NCI-H1436 treated with DMSO at 0.1 percent for 48 hours (cell line): ENCODE results near the gene SMAD2.

ENCODE experiments used
- DNase-seq: peaks from one replicate; lab custom pipeline; 2025; lab: John Stamatoyannopoulos, UW

The SMAD2 gene

GRCh38 chr18:47895565-47896250, 34.8 kb downstream of the SMAD2 start:
- no peak for DNase-seq

GRCh38 chr18:47893939-47894699, 36.3 kb downstream of the SMAD2 start:
- DNase-seq: no peak

GRCh38 chr18:47893047-47893446, 37.4 kb downstream of the SMAD2 start:
- DNase-seq: no peak

- DNase-seq: no peak
These were observed 42.3 kb downstream of the SMAD2 start for GRCh38 chr18:47888156-47888555.

GRCh38 chr18:47887227-47887626, 43.2 kb downstream of the SMAD2 start:
- DNase-seq: no peak

- peak; percentile 37 for DNase-seq
These were observed 46.6 kb downstream of the SMAD2 start for GRCh38 chr18:47883771-47884413.

- DNase-seq: no peak
These were observed 47.8 kb downstream of the SMAD2 start for GRCh38 chr18:47882641-47883040.

- no peak for DNase-seq
These were observed 48.6 kb downstream of the SMAD2 start for GRCh38 chr18:47881752-47882455.

- no peak for DNase-seq
These were observed 49.4 kb downstream of the SMAD2 start for GRCh38 chr18:47881042-47881441.

- DNase-seq: no peak
These were observed 52.6 kb downstream of the SMAD2 start for GRCh38 chr18:47877892-47878291.

- no peak for DNase-seq
These were observed 53.6 kb downstream of the SMAD2 start for GRCh38 chr18:47876813-47877212.

GRCh38 chr18:47873625-47874024, 56.8 kb downstream of the SMAD2 start:
- DNase-seq: no peak

- no peak for DNase-seq
These were observed 58.0 kb downstream of the SMAD2 start for GRCh38 chr18:47872426-47872825.

GRCh38 chr18:47871288-47871687, 59.2 kb downstream of the SMAD2 start:
- no peak for DNase-seq

GRCh38 chr18:47870605-47871004, 59.9 kb downstream of the SMAD2 start:
- no peak for DNase-seq

GRCh38 chr18:47868744-47869143, 61.7 kb downstream of the SMAD2 start:
- no peak for DNase-seq

GRCh38 chr18:47865183-47865582, 65.3 kb downstream of the SMAD2 start:
- DNase-seq: no peak

- no peak for DNase-seq
These were observed 67.4 kb downstream of the SMAD2 start for GRCh38 chr18:47863041-47863440.

- DNase-seq: no peak
These were observed 71.9 kb downstream of the SMAD2 start for GRCh38 chr18:47858607-47859006.

- no peak for DNase-seq
These were observed 82.8 kb downstream of the SMAD2 start for GRCh38 chr18:47847635-47848034.

GRCh38 chr18:47846431-47846830, 84.0 kb downstream of the SMAD2 start:
- no peak for DNase-seq

GRCh38 chr18:47844828-47845498, 85.5 kb downstream of the SMAD2 start:
- DNase-seq: no peak
